Central memory CD8-positive, alpha-beta T cell (primary cell): ENCODE measurements around the gene RIMBP2.

ENCODE experiments used
- ATAC-seq: fragments of 150-1000 bp; cut with Tn5 transposase; replicated peaks from 2 replicates; pipeline ENCODE4 v1.10.0; 2022; ENCODE audit warnings: mild to moderate bottlenecking, moderate FRiP score, moderate number of reproducible peaks; ENCODE audit not compliant: poor library complexity, severe bottlenecking; ENCODE audit errors: extremely low read depth
- DNase-seq, 2 donors: peaks; one replicate each; pipeline ENCODE4 v3.0.0; 2021; ENCODE audit warnings: low spot score in 2 of 2
- H3K27ac Mint-ChIP-seq: one replicate; pipeline ENCODE4 v1.8.0; 2022; ENCODE audit warnings: low read depth, mild to moderate bottlenecking, moderate library complexity, mixed read lengths
- H3K27me3 Mint-ChIP-seq: one replicate; pipeline ENCODE4 v1.8.0; 2022; ENCODE audit warnings: mixed read lengths
- H3K36me3 Mint-ChIP-seq: one replicate; pipeline ENCODE4 v1.8.0; 2022; ENCODE audit warnings: mild to moderate bottlenecking, moderate library complexity, mixed read lengths; ENCODE audit not compliant: insufficient read depth
- H3K4me1 Mint-ChIP-seq: one replicate; pipeline ENCODE4 v1.8.0; 2022; ENCODE audit warnings: mixed read lengths
- H3K4me3 Mint-ChIP-seq: one replicate; pipeline ENCODE4 v1.8.0; 2022; ENCODE audit warnings: mild to moderate bottlenecking, moderate library complexity, mixed read lengths
- H3K9me3 Mint-ChIP-seq: one replicate; pipeline ENCODE4 v1.8.0; 2022; ENCODE audit warnings: mixed read lengths

RIMBP2 gene

GRCh38 chr12:130709971-130710732 lies 5.9 kb downstream of the RIMBP2 start:
- Mint-ChIP-seq H3K27ac (no peak overlapping the region), H3K9me3 (no peaks in the 10 kb centered on the region)

GRCh38 chr12:130709151-130709970 lies 6.7 kb downstream of the RIMBP2 start:
- H3K4me3 Mint-ChIP-seq, result no peak overlapping the region
- H3K27me3 Mint-ChIP-seq, result peaks cover 54% of the 10 kb centered on the region
- no peaks in the 10 kb centered on the region for H3K4me1 Mint-ChIP-seq
- no peak overlapping the region for H3K27ac Mint-ChIP-seq
- ATAC-seq (no peak), DNase-seq (no peak)
- H3K36me3 Mint-ChIP-seq, result no peaks in the 10 kb centered on the region
- H3K9me3 Mint-ChIP-seq, result no peaks in the 10 kb centered on the region

More at GRCh38 chr12:130709971-130710732, 5.9 kb downstream of the RIMBP2 start:
- peaks cover 5% of the 10 kb centered on the region for H3K4me1 Mint-ChIP-seq
- ATAC-seq (no peak), DNase-seq (no peak)
- no peak overlapping the region for H3K4me3 Mint-ChIP-seq
- H3K27me3 Mint-ChIP-seq, result peaks cover 59% of the 10 kb centered on the region
- no peaks in the 10 kb centered on the region for H3K36me3 Mint-ChIP-seq

DNA sequence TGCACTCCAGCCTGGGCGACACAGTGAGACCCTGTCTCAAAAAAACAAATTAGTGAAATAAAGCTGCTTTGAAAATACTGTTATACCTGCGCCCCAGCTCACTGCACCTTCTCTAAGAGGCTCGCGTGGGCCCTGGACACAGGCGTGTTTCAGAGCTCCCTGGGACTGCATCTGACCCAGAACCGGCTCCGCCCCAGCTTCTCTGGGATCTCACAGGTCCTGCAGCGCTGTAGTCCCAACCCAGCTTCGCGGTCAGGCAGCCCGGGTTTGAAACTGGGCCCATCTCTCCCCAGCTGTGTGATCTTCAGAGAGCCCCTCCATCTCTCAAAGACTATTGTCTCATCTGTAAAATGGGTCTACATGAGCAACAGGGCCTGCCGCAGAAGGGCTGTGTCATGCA lies 7.5 kb downstream of the RIMBP2 start:
- Mint-ChIP-seq H3K36me3 (no peaks in the 10 kb centered on the region), H3K9me3 (no peaks in the 10 kb centered on the region), H3K4me3 (no peak overlapping the region), H3K4me1 (no peaks in the 10 kb centered on the region), H3K27me3 (peaks cover 47% of the 10 kb centered on the region), H3K27ac (no peak overlapping the region)
- ATAC-seq (no peak), DNase-seq (no peak)

- peaks cover 36% of the 10 kb centered on the region for H3K27me3 Mint-ChIP-seq
- H3K4me1 Mint-ChIP-seq, result no peaks in the 10 kb centered on the region
- ATAC-seq, result no peak
- no peak overlapping the region for H3K27ac Mint-ChIP-seq
- DNase-seq, result no peak
- H3K36me3 Mint-ChIP-seq, result no peaks in the 10 kb centered on the region
- no peak overlapping the region for H3K4me3 Mint-ChIP-seq
- no peaks in the 10 kb centered on the region for H3K9me3 Mint-ChIP-seq
Observed at GRCh38 chr12:130707571-130707891, 8.6 kb downstream of the RIMBP2 start.

- no peak for DNase-seq
- Mint-ChIP-seq H3K9me3 (no peaks in the 10 kb centered on the region), H3K4me1 (no peaks in the 10 kb centered on the region), H3K27me3 (peaks cover 31% of the 10 kb centered on the region), H3K36me3 (no peaks in the 10 kb centered on the region), H3K27ac (no peak overlapping the region), H3K4me3 (no peak overlapping the region)
- ATAC-seq, result no peak
Observed at GRCh38 chr12:130706885-130707570, 9.1 kb downstream of the RIMBP2 start.

- peaks cover 24% of the 10 kb centered on the region for H3K27me3 Mint-ChIP-seq
- H3K27ac Mint-ChIP-seq, result no peak overlapping the region
- no peaks in the 10 kb centered on the region for H3K9me3 Mint-ChIP-seq
- H3K4me3 Mint-ChIP-seq, result no peak overlapping the region
- no peak for DNase-seq
- no peaks in the 10 kb centered on the region for H3K4me1 Mint-ChIP-seq
- ATAC-seq, result no peak
- H3K36me3 Mint-ChIP-seq, result no peaks in the 10 kb centered on the region
Observed at GRCh38 chr12:130706311-130706710, 9.8 kb downstream of the RIMBP2 start.

GRCh38 chr12:130705178-130705822 lies 10.8 kb downstream of the RIMBP2 start:
- DNase-seq, result no peak
- Mint-ChIP-seq H3K27ac (no peak overlapping the region), H3K9me3 (no peaks in the 10 kb centered on the region), H3K36me3 (no peaks in the 10 kb centered on the region), H3K27me3 (peaks cover 14% of the 10 kb centered on the region), H3K4me3 (no peak overlapping the region), H3K4me1 (no peaks in the 10 kb centered on the region)
- no peak for ATAC-seq

- no peaks in the 10 kb centered on the region for H3K9me3 Mint-ChIP-seq
- H3K27ac Mint-ChIP-seq, result no peak overlapping the region
- ATAC-seq (no peak), DNase-seq (no peak)
- H3K4me3 Mint-ChIP-seq, result no peak overlapping the region
- no peaks in the 10 kb centered on the region for H3K36me3 Mint-ChIP-seq
- H3K4me1 Mint-ChIP-seq, result no peaks in the 10 kb centered on the region
- H3K27me3 Mint-ChIP-seq, result peaks cover 11% of the 10 kb centered on the region
Observed at GRCh38 chr12:130704606-130705005, 11.5 kb downstream of the RIMBP2 start.

DNA sequence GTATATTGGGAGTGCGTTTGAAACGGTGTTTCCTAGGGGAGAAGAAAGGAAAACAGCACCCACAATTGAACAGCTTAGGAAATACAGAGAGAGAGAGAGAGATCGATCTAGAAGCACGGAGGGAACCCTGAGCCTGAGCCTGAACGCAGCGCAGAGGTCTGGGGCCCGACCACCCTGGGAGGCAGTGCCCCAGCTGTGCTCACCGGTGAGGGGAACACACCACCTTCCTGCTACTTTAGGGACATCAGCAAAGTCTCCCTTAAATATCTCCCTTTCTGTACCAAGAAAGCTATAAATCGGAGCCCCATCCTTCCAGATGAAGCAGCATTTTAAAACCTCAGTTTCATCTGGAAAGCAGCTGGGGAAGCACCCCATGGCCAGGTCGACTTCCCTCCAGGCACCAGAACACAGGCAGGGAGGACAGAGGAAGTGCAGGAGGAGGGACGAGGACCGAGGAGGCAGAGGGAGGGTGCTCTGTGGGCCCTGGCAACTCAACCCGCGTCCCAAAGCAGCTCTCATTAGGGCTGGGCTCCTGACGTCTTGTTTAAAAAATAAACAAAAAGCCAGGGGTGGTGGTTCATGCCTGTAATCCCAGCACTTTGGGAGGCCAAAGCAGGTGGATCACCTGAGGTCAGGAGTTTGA lies 12.2 kb downstream of the RIMBP2 start:
- H3K36me3 Mint-ChIP-seq, result no peaks in the 10 kb centered on the region
- H3K4me1 Mint-ChIP-seq, result no peaks in the 10 kb centered on the region
- no peak for ATAC-seq
- H3K27me3 Mint-ChIP-seq, result peaks cover 11% of the 10 kb centered on the region
- no peak for DNase-seq
- no peak overlapping the region for H3K27ac Mint-ChIP-seq
- H3K9me3 Mint-ChIP-seq, result no peaks in the 10 kb centered on the region
- no peak overlapping the region for H3K4me3 Mint-ChIP-seq

GRCh38 chr12:130702966-130703732 lies 12.9 kb downstream of the RIMBP2 start:
- no peaks in the 10 kb centered on the region for H3K4me1 Mint-ChIP-seq
- ATAC-seq (no peak), DNase-seq (no peak)
- H3K27ac Mint-ChIP-seq, result no peak overlapping the region
- H3K36me3 Mint-ChIP-seq, result no peaks in the 10 kb centered on the region
- no peaks in the 10 kb centered on the region for H3K9me3 Mint-ChIP-seq
- no peak overlapping the region for H3K4me3 Mint-ChIP-seq
- H3K27me3 Mint-ChIP-seq, result peaks cover 11% of the 10 kb centered on the region

DNA sequence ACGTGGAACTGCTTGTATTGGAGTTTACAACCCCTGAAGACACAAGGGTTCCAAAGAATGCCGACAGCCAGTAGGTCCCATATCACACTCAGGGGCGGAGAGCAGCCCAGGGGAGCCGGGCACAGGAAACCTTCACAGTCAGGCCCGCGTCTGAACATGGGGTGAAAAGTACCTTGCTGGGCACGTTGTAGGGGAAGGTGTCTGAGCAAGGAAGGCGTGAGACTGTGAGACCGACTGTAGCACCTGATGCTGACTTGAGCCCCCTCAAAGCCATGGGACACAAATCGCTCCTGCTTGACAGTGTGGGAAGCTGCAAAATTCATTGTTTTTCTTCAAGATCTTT lies 14.7 kb downstream of the RIMBP2 start:
- Mint-ChIP-seq H3K4me1 (no peaks in the 10 kb centered on the region), H3K9me3 (no peaks in the 10 kb centered on the region), H3K4me3 (no peak overlapping the region), H3K27me3 (peaks cover 24% of the 10 kb centered on the region), H3K36me3 (no peaks in the 10 kb centered on the region), H3K27ac (no peak overlapping the region)
- DNase-seq (no peak), ATAC-seq (no peak)
